HepG2 (cell line): ENCODE data around the gene PRR11. TPM values are rescaled to one million over a fixed set of nuclear protein-coding genes. Genes with fewer than 3 reads are reported as not detected.

Source experiments
- ATF3 ChIP-seq: sonication (generic); formaldehyde crosslinking; IDR thresholded peaks from 2 replicates; pipeline ENCODE4 v1.4.0; 2020; ENCODE audit warnings: missing genetic modification reagents
- DNMT3B ChIP-seq: conservative IDR thresholded peaks from 2 replicates; pipeline ENCODE4 v1.6.1; 2016; ENCODE audit warnings: missing biosample characterization, control low read depth
- FOXA3 ChIP-seq: IDR thresholded peaks from 2 replicates; pipeline ENCODE4 v1.6.1; 2016; ENCODE audit warnings: missing genetic modification reagents, missing compliant biosample characterization
- ISL2 ChIP-seq: sonication (generic); formaldehyde crosslinking; IDR thresholded peaks from 2 replicates; pipeline ENCODE4 v1.5.0; 2020; ENCODE audit warnings: missing genetic modification reagents
- KDM6A ChIP-seq: IDR thresholded peaks from 2 replicates; pipeline ENCODE4 v1.6.1; 2016; ENCODE audit warnings: low read depth
- MXD1 ChIP-seq: sonication (generic); formaldehyde crosslinking; IDR thresholded peaks from 2 replicates; pipeline ENCODE4 v1.4.0; 2020; ENCODE audit warnings: mild to moderate bottlenecking, missing genetic modification reagents
- PRDM15 ChIP-seq: sonication (generic); formaldehyde crosslinking; IDR thresholded peaks from 2 replicates; pipeline ENCODE4 v1.4.0; 2020; ENCODE audit warnings: missing genetic modification reagents
- RFX5 ChIP-seq: IDR thresholded peaks from 2 replicates; pipeline ENCODE4 v1.6.1; 2011; ENCODE audit warnings: low read depth, low read length, improper control_type of control experiment
- ZBTB1 ChIP-seq: sonication (generic); formaldehyde crosslinking; IDR thresholded peaks from 2 replicates; pipeline ENCODE4 v1.4.0; 2020; ENCODE audit warnings: missing genetic modification reagents, borderline replicate concordance
- ZBTB25 ChIP-seq: IDR thresholded peaks from 2 replicates; pipeline ENCODE4 v1.6.1; 2018; ENCODE audit warnings: missing genetic modification reagents
- ZBTB46 ChIP-seq: sonication (generic); formaldehyde crosslinking; IDR thresholded peaks from 2 replicates; pipeline ENCODE4 v1.4.0; 2020; ENCODE audit warnings: mild to moderate bottlenecking, missing genetic modification reagents, borderline replicate concordance
- ZNF276 ChIP-seq: sonication (generic); formaldehyde crosslinking; IDR thresholded peaks from 2 replicates; pipeline ENCODE4 v1.4.0; 2020; ENCODE audit warnings: mild to moderate bottlenecking, low read depth, missing genetic modification reagents
- ZNF33A ChIP-seq: sonication (generic); formaldehyde crosslinking; IDR thresholded peaks from 2 replicates; pipeline ENCODE4 v1.5.1; 2020; ENCODE audit warnings: missing genetic modification reagents, mild to moderate bottlenecking, moderate library complexity, borderline replicate concordance
- ZNF556 ChIP-seq: sonication (generic); formaldehyde crosslinking; IDR thresholded peaks from 2 replicates; pipeline ENCODE4 v1.4.0; 2020; ENCODE audit warnings: mild to moderate bottlenecking, missing genetic modification reagents, borderline replicate concordance
- ZNF558 ChIP-seq: sonication (generic); formaldehyde crosslinking; IDR thresholded peaks from 2 replicates; pipeline ENCODE4 v1.9.0; 2022; ENCODE audit warnings: mild to moderate bottlenecking, missing genetic modification reagents, borderline replicate concordance
- ZNF572 ChIP-seq: sonication (generic); formaldehyde crosslinking; IDR thresholded peaks from 2 replicates; pipeline ENCODE4 v1.5.1; 2020; ENCODE audit warnings: mild to moderate bottlenecking, missing genetic modification reagents
- ZNF619 ChIP-seq: sonication (generic); formaldehyde crosslinking; IDR thresholded peaks from 2 replicates; pipeline ENCODE4 v1.4.0; 2020; ENCODE audit warnings: mild to moderate bottlenecking, missing genetic modification reagents
- polyA plus RNA-seq, 8 experiments: library from polyadenylated mRNA; depleted of rRNA in 3 of 8; stranded (reverse) in 7 of 8; unstranded in 1 of 8; fragments of >200 nt; fragmentation: Illumina TruSeq in 4 of 8; extraction: Trizol in 4 of 8; gene quantifications; 2 replicates each; pipeline versions ENCODE4 v1.2.1 to v1.2.3, GENCODE V29; 2011 to 2016; ENCODE audit warnings: low read depth in 4 of 8, missing spikeins in 1 of 8, mixed read lengths in 1 of 8; ENCODE audit not compliant: insufficient read depth in 1 of 8
- total RNA-seq, 5 experiments: library from RNA; depleted of rRNA; stranded (reverse); fragments of >200 nt; fragmentation: Illumina TruSeq; extraction: Trizol; gene quantifications; 2 replicates each; pipeline ENCODE4 v1.2.3, GENCODE V29; 2016; ENCODE audit warnings: low read depth in 1 of 5
- TF ChIP-seq, protein P1 (sequence below): sonication (generic); formaldehyde crosslinking; IDR thresholded peaks from 2 replicates; pipeline ENCODE4 v1.4.0; 2020; ENCODE audit warnings: missing genetic modification reagents

The PRR11 gene
- total and polyA plus RNA-seq, 2 of the 13 experiments (the other 11 are each of a cell fraction or from before 2014, with no cell fraction given): 35.7 to 39.2 TPM

- TF ChIP-seq, protein P1, sequence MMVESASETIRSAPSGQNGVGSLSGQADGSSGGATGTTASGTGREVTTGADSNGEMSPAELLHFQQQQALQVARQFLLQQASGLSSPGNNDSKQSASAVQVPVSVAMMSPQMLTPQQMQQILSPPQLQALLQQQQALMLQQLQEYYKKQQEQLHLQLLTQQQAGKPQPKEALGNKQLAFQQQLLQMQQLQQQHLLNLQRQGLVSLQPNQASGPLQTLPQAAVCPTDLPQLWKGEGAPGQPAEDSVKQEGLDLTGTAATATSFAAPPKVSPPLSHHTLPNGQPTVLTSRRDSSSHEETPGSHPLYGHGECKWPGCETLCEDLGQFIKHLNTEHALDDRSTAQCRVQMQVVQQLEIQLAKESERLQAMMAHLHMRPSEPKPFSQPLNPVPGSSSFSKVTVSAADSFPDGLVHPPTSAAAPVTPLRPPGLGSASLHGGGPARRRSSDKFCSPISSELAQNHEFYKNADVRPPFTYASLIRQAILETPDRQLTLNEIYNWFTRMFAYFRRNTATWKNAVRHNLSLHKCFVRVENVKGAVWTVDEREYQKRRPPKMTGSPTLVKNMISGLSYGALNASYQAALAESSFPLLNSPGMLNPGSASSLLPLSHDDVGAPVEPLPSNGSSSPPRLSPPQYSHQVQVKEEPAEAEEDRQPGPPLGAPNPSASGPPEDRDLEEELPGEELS (CRISPR knock-in tag): 0 out of 2 replicates have a peak, but pooled peaks have one; percentile 3
- no peak for TF ChIP-seq ZNF558 (CRISPR knock-in tag)
- no peak for TF ChIP-seq ISL2 (CRISPR knock-in tag)
- no peak for TF ChIP-seq ZNF556
- peak; percentile 62; the same call in 1 of the 2 replicates for TF ChIP-seq MXD1 (CRISPR knock-in tag)
- no peak for TF ChIP-seq KDM6A (CRISPR knock-in tag)
- TF ChIP-seq RFX5: no peak; the same call in none of the 2 replicates
- no peak for TF ChIP-seq ZNF572 (CRISPR knock-in tag)
- TF ChIP-seq DNMT3B (CRISPR knock-in tag): no peak
- no peak for TF ChIP-seq ZBTB46 (CRISPR knock-in tag)
- TF ChIP-seq FOXA3 (CRISPR knock-in tag): no peak
- TF ChIP-seq ZNF33A: no peak
- no peak for TF ChIP-seq PRDM15 (CRISPR knock-in tag)
- no peak for TF ChIP-seq ZBTB25 (CRISPR knock-in tag)
- no peak for TF ChIP-seq ATF3 (CRISPR knock-in tag)
- no peak for TF ChIP-seq ZNF619
- TF ChIP-seq ZNF276 (CRISPR knock-in tag): no peak
- TF ChIP-seq ZBTB1 (CRISPR knock-in tag): no peak
These were observed at the start of gene PRR11 (continued) for GRCh38 chr17:59155439-59156177.
